Measurements from ENCODE around the gene SPATA32. TPM values are rescaled to one million over a fixed set of nuclear protein-coding genes. Genes with fewer than 3 reads are reported as not detected.
A peak's percentile ranks its signal among the peaks of the same experiment; 100 is the strongest.
"Not testable (repeated sequence)": the region's sequence is repeated elsewhere in the genome, so short reads cannot be mapped to it uniquely, and the experiment has no call there.

Gene SPATA32, protein sequence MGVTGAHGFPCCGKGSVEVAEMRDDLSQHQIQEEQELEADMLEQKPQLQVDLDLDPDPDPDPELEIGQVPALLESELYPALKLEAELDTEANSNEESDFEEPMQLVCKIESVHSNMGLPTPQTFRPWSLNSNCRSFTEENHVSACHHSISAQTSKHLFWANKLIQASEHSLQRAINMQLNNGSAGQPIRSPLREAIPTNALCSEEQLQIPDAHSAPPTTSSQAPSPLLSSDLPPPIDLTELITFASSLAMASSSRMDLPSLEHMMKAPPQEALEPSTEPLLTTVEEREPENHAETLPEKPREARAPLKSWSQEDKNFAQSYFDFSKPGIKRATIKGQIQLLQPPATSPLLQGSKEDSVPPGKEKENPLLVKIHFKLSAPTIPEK
- not detected for total RNA-seq
- long read RNA-seq = 0 reads

DNA sequence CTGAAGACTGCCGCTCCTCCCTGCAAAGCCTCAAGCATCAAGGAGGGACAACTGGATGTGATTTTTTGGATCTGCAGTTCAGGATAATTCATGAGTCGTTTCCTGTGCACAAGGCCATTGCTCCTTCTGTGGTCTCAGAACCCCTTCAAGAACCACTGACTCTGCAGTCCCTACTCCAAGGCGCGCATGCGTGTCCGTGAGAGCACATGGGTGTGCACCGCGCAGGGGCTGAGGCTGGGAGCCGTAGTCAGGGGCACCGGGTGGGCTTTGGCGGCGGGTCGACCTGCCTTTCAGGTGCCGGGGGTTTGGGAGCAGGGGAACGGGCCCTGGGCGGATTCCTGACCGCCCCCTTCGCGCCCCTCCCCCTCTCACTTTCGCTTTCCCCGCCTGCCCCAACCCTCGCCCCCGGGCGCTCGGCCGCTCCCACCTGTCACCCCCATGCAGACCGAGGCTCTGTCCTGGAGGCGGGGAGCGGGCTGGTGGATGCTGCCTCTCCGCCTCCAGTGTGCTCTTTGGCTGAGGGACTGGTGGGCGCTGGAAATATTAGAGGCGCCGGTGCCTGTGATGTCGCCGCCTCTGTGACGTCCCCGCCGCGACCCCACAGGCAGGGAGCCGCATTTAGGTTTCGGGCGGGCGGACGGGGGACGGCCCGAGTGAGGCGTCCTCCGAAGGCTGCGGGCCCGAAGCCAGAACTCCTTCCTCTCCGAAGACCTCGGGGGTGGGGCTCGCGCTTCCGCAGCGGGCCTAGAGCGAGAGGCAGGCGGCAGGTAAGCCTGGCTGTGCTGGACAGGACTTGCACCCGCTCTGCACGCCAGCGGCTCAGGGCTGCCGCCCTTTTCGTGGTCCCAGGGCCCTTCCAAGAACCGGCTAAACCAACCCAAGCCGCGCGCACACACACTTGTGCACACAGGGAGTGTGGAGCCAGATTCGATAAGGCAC is at the start of gene SPATA32:
SPATA32 (minus strand) TSS at position 518 of the 939 bp plus-strand sequence; CDS start at position 440, 78 bp downstream.
- peak; percentile 87 for DNase-seq (ENCODE audit: low spot score)
- intact Hi-C loops (cut with DNase I) = no loop called here

DNA sequence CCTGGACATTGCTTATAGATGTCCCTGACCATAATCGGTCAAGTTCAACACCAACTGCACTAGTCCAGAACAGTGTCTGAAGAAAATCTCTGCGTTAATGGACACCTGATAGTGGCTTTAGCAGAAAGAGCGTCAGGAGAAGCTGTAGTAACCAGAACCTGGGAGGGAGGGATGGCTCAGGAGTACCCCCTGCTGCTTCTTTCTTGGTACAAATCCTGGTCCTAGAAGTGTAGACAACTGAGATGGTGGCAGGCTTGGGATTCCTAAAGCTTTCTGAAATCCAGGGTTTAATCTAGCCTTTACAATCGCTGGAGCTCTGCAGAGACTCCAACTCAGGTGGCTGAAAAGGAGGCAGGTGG is 49.5 kb upstream of the SPATA32 start:
- no peak for DNase-seq (ENCODE audit: low spot score)
- intact Hi-C loops (cut with DNase I) = loop anchor here (1.0 kb wide), 1 partner anchor 32 kb away; no protein-coding TSS in a partner anchor

GRCh38 chr17:45310380-45311324 is 48.8 kb upstream of the SPATA32 start:
- DNase-seq (ENCODE audit: low spot score) = no peak
- intact Hi-C loops (cut with DNase I) = loop anchor here (1.0 kb wide), 1 partner anchor 31 kb away; no protein-coding TSS in a partner anchor

- DNase-seq (ENCODE audit: low spot score) = no peak
- intact Hi-C loops (cut with DNase I) = no loop called here
Measured at GRCh38 chr17:45309400-45309799, 47.5 kb upstream of the SPATA32 start.

- DNase-seq (ENCODE audit: low spot score) = no peak
- intact Hi-C loops (cut with DNase I) = no loop called here
Measured at GRCh38 chr17:45308840-45309239, 46.9 kb upstream of the SPATA32 start.

DNA sequence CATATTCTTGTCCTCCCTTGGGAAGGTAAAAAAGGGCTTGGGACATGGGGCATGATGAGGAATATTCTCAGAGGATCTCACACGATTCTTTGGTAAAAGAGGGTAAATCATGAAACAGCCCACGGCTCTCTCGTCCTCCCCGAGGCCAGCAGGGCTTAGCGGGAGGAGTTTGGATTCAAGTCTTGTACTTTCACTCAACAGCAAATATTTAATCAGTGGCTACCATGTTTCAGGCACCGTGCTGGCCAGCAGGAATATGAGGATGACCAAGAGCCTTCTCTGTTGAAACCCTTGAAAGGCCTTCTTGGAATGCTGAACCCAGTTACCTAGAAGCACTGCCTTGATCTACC is 46.1 kb upstream of the SPATA32 start:
- intact Hi-C loops (cut with DNase I) = no loop called here
- no peak for DNase-seq (ENCODE audit: low spot score)

GRCh38 chr17:45307290-45308015 is 45.6 kb upstream of the SPATA32 start:
- intact Hi-C loops (cut with DNase I) = no loop called here
- DNase-seq (ENCODE audit: low spot score) = no peak

DNA sequence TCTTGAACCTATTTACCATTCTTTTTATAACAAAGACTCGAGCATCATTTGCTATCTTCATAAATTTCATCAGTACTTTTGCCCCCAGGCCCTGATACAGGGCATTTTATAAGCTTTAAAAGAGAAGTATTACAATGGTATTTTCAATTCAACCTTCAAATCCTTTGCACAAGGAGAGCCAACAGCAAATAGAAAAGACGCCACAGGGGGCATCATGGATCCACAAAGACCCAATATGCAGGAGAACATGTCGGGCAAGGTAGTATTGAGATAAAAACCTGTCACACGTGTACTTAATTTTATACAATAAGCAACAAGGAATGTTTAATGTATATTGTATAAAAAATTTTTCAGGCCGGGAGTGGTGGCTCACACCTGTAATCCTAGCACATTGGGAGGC is 44.7 kb upstream of the SPATA32 start:
- intact Hi-C loops (cut with DNase I) = no loop called here
- no peak for DNase-seq (ENCODE audit: low spot score)

DNA sequence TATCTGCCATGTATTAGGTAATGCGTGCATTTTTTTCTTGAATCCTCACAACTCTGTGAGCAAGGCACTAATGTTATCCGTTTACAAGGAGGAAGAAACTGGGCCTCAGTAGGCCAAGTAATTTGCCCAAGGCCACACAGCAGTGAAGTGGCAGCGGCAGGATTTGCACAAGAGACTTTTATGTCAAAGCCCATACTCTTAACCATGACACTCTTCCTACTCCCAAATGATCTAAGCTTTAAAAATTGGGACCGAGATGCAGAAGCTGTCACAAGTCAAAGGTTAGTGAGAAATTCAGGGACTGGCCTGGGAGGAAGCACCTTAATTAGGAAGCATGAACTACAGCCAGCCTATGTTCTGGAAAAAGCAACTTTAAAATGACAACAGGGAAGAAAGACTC is 44.2 kb upstream of the SPATA32 start:
- DNase-seq (ENCODE audit: low spot score) = no peak
- intact Hi-C loops (cut with DNase I) = no loop called here

- no peak for DNase-seq (ENCODE audit: low spot score)
- intact Hi-C loops (cut with DNase I) = no loop called here
Measured at GRCh38 chr17:45305530-45306087, 43.7 kb upstream of the SPATA32 start.

- no peak for DNase-seq (ENCODE audit: low spot score)
- intact Hi-C loops (cut with DNase I) = no loop called here
Measured at GRCh38 chr17:45302649-45303173, 40.8 kb upstream of the SPATA32 start.

GRCh38 chr17:45302220-45302619 is 40.3 kb upstream of the SPATA32 start:
- DNase-seq (ENCODE audit: low spot score); intact Hi-C loops (cut with DNase I): not testable (repeated sequence)

- intact Hi-C loops (cut with DNase I) = no loop called here
- no peak for DNase-seq (ENCODE audit: low spot score)
Measured at GRCh38 chr17:45301674-45302073, 39.8 kb upstream of the SPATA32 start.

GRCh38 chr17:45300060-45300751 is 38.3 kb upstream of the SPATA32 start:
- no peak for DNase-seq (ENCODE audit: low spot score)
- intact Hi-C loops (cut with DNase I) = no loop called here

GRCh38 chr17:45299361-45299760 is 37.5 kb upstream of the SPATA32 start:
- intact Hi-C loops (cut with DNase I) = no loop called here
- DNase-seq (ENCODE audit: low spot score) = no peak

- intact Hi-C loops (cut with DNase I) = no loop called here
- DNase-seq (ENCODE audit: low spot score) = no peak
Measured at GRCh38 chr17:45298546-45299285, 36.8 kb upstream of the SPATA32 start.

DNA sequence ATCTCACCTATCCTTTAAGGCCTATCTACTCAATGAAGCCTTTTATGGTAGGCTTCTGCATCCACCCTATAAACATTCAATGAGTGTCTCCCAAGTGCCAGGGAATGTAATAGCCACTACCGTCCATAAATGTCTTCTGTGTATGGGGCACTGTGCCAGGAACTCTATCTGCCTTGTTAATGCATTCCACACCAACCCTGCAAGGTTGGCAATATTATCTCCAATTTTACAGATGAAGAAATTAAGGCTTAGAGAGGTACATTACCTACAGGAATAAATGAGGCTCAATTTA is 34.9 kb upstream of the SPATA32 start:
- intact Hi-C loops (cut with DNase I) = no loop called here
- DNase-seq (ENCODE audit: low spot score) = no peak
